Panc1 (cell line): ENCODE results near the gene ATXN1. TPM values are rescaled to one million over a fixed set of nuclear protein-coding genes. Genes with fewer than 3 reads are reported as not detected.

Source experiments
- ATAC-seq: fragments of 200-7000 bp; cut with Tn5 transposase; 2 replicates; pipeline ENCODE4 v1.9.1; 2020; ENCODE audit warnings: mild to moderate bottlenecking, moderate library complexity
- BruUV-seq: library from RNA; stranded (reverse); fragments of 400-500 nt; replicated peaks from 2 replicates; lab custom pipeline; 2021; lab: Mats Ljungman, UMichigan
- CTCF ChIA-PET: fragments of 300-600 bp; sonication (Branson Sonifier 250); formaldehyde crosslinking; loops from one replicate; lab custom pipeline; 2022; ENCODE audit warnings: antibody characterized with exemption; lab: Charles Lee
- POLR2A ChIA-PET: fragments of 300-600 bp; sonication (Branson Sonifier 250); formaldehyde crosslinking; loops from one replicate; lab custom pipeline; 2022; ENCODE audit warnings: antibody characterized with exemption; lab: Charles Lee
- DNase-seq: peaks from one replicate; pipeline ENCODE4 v3.0.0-alpha.2; 2010; ENCODE audit warnings: low read depth, low spot score
- H3K27ac ChIP-seq: 2 replicates; pipeline ENCODE4 v1.5.1; 2011; ENCODE audit warnings: mild to moderate bottlenecking, low read length, inconsistent platforms
- H3K27me3 ChIP-seq: fragments of 200-500 bp; sonication (Bioruptor generic); 2 replicates; pipeline ENCODE4 v1.6.0; 2014; ENCODE audit warnings: low read length, inconsistent platforms; ENCODE audit not compliant: control insufficient read depth, insufficient read depth
- H3K36me3 ChIP-seq: fragments of 200-500 bp; sonication (Bioruptor generic); 2 replicates; pipeline ENCODE4 v1.5.1; 2014; ENCODE audit warnings: inconsistent platforms, mild to moderate bottlenecking, low read length, moderate library complexity; ENCODE audit not compliant: control insufficient read depth, insufficient read depth
- H3K4me1 ChIP-seq: 2 replicates; pipeline ENCODE4 v1.5.1; 2011; ENCODE audit warnings: inconsistent platforms, mild to moderate bottlenecking, low read length, moderate library complexity; ENCODE audit not compliant: control insufficient read depth, insufficient read depth
- H3K4me3 ChIP-seq, 2 experiments: 2 replicates each; pipeline ENCODE4 v1.5.1; 2011 to 2012; ENCODE audit warnings: low read depth in 2 of 2, low read length in 2 of 2, mild to moderate bottlenecking in 2 of 2, inconsistent platforms in 1 of 2, moderate library complexity in 1 of 2
- H3K9me3 ChIP-seq: fragments of 200-500 bp; sonication (Bioruptor generic); 2 replicates; pipeline ENCODE4 v1.5.1; 2014; ENCODE audit warnings: low read depth, mild to moderate bottlenecking, inconsistent platforms, low read length, moderate library complexity; ENCODE audit not compliant: control insufficient read depth, insufficient read depth
- POLR2AphosphoS5 ChIP-seq: IDR thresholded peaks from 2 replicates; pipeline ENCODE4 v1.6.1; 2012; ENCODE audit warnings: mild to moderate bottlenecking, low read depth, low read length, moderate library complexity
- SIN3A ChIP-seq: IDR thresholded peaks from 2 replicates; pipeline ENCODE4 v1.6.1; 2012; ENCODE audit warnings: low read depth, mild to moderate bottlenecking, low read length, moderate library complexity, borderline replicate concordance; ENCODE audit not compliant: insufficient read depth
- TCF7L2 ChIP-seq: IDR thresholded peaks from 2 replicates; pipeline ENCODE4 v1.6.1; 2011; ENCODE audit warnings: mild to moderate bottlenecking, low read depth, low read length, inconsistent platforms
- in situ Hi-C: cut with HindIII; loops from 2 replicates; pipeline ENCODE4 v1.10.0; 2016; ENCODE audit warnings: low sequenced_read_pairs, low pct_unique_long_range_greater_than_20kb
- intact Hi-C: fragments of 100-400 bp; cut with micrococcal nuclease; formaldehyde crosslinking; loops from one replicate; pipeline ENCODE4 v1.10.0; 2022; ENCODE audit not compliant: unreplicated experiment
- total RNA-seq: library from RNA; stranded (reverse); gene quantifications from one replicate; pipeline ENCODE4 v1.2.1, GENCODE V29; 2021; ENCODE audit not compliant: unreplicated experiment
- TF ChIP-seq, protein P1 (sequence below): fragments of 450-650 bp; IDR thresholded peaks from 2 replicates; pipeline ENCODE4 v1.5.1; 2017; ENCODE audit warnings: mild to moderate bottlenecking
- TF ChIP-seq, protein P2 (sequence below), 2 experiments: IDR thresholded peaks; 2 replicates each; pipeline ENCODE4 v1.6.1; 2011 to 2012; ENCODE audit warnings: low read depth in 2 of 2, control low read depth in 1 of 2, low read length in 1 of 2, mild to moderate bottlenecking in 1 of 2, moderate library complexity in 1 of 2; ENCODE audit not compliant: insufficient read depth in 1 of 2

ATXN1 gene
- total RNA-seq, 1 experiment from 2014 or later: 67.1 TPM

DNA sequence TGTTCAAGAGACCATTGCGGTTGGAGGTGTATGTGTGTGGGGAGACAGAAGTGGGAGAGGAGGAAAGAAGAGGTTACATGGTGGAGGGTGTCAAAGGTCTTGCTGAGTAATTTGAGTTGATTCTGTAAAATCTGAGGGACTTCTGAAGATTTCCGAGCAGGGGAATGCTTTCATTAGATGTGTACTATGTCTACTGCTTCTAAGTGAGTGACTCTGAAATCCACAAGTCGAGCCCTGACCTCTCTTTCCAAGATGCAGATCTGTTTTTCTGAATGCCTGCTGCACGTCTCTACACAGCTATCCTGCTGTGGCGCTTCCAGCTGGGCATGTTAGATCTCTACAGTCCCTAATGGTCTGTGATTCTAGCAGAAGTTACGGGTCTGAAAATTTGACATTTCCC, 209.8 kb downstream of the ATXN1 start:
- Histone ChIP-seq H3K4me3 (no peak overlapping the region), H3K27me3 (no peaks in the 10 kb centered on the region), H3K4me1 (no peaks in the 10 kb centered on the region), H3K27ac (no peak overlapping the region), H3K9me3 (no peaks in the 10 kb centered on the region), H3K36me3 (no peaks in the 10 kb centered on the region)
- no TSS peak for BruUV-seq
- intact Hi-C loops: no loop called here
- CTCF ChIA-PET: no interaction called here
- DNase-seq (no peak), ATAC-seq (no peak)
- POLR2A ChIA-PET: no interaction called here
- TF ChIP-seq POLR2AphosphoS5 (no peak), SIN3A (no peak), TCF7L2 (no peak)
- TF ChIP-seq, protein P1, sequence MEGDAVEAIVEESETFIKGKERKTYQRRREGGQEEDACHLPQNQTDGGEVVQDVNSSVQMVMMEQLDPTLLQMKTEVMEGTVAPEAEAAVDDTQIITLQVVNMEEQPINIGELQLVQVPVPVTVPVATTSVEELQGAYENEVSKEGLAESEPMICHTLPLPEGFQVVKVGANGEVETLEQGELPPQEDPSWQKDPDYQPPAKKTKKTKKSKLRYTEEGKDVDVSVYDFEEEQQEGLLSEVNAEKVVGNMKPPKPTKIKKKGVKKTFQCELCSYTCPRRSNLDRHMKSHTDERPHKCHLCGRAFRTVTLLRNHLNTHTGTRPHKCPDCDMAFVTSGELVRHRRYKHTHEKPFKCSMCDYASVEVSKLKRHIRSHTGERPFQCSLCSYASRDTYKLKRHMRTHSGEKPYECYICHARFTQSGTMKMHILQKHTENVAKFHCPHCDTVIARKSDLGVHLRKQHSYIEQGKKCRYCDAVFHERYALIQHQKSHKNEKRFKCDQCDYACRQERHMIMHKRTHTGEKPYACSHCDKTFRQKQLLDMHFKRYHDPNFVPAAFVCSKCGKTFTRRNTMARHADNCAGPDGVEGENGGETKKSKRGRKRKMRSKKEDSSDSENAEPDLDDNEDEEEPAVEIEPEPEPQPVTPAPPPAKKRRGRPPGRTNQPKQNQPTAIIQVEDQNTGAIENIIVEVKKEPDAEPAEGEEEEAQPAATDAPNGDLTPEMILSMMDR: no peak
- in situ Hi-C loops: no loop called here

DNA sequence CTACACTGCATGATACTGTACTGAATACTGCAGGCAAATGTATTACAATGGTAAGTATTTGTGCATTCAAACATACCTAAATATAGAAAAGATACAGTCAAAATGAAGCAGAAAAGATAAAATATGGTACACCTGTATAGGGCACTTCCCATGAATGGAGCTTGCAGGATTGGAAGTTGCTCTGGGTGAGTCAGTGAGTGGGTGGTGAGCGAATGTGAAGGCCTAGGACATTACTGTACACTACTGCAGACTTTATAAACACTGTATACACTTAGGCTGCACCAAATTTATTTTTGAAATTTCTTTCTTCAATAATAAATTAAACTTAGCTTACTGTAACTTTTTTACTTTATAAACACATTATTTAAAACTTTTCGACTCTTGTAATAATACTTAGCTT, 213.1 kb downstream of the ATXN1 start:
- H3K27me3 ChIP-seq: no peaks in the 10 kb centered on the region
- H3K36me3 ChIP-seq: no peaks in the 10 kb centered on the region
- no TSS peak for BruUV-seq
- H3K9me3 ChIP-seq: no peaks in the 10 kb centered on the region
- POLR2A ChIA-PET: interaction anchor here (0.6 kb wide), 1 partner anchor 215 kb away, joined by 3 read pairs; no protein-coding TSS in a partner anchor
- CTCF ChIA-PET: no interaction called here
- intact Hi-C loops (no loop called here), in situ Hi-C loops (no loop called here)
- no peak overlapping the region for H3K4me3 ChIP-seq
- TF ChIP-seq TCF7L2: no peak
- TF ChIP-seq POLR2AphosphoS5: no peak
- TF ChIP-seq SIN3A: no peak
- TF ChIP-seq, protein P2, sequence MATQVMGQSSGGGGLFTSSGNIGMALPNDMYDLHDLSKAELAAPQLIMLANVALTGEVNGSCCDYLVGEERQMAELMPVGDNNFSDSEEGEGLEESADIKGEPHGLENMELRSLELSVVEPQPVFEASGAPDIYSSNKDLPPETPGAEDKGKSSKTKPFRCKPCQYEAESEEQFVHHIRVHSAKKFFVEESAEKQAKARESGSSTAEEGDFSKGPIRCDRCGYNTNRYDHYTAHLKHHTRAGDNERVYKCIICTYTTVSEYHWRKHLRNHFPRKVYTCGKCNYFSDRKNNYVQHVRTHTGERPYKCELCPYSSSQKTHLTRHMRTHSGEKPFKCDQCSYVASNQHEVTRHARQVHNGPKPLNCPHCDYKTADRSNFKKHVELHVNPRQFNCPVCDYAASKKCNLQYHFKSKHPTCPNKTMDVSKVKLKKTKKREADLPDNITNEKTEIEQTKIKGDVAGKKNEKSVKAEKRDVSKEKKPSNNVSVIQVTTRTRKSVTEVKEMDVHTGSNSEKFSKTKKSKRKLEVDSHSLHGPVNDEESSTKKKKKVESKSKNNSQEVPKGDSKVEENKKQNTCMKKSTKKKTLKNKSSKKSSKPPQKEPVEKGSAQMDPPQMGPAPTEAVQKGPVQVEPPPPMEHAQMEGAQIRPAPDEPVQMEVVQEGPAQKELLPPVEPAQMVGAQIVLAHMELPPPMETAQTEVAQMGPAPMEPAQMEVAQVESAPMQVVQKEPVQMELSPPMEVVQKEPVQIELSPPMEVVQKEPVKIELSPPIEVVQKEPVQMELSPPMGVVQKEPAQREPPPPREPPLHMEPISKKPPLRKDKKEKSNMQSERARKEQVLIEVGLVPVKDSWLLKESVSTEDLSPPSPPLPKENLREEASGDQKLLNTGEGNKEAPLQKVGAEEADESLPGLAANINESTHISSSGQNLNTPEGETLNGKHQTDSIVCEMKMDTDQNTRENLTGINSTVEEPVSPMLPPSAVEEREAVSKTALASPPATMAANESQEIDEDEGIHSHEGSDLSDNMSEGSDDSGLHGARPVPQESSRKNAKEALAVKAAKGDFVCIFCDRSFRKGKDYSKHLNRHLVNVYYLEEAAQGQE (IDR thresholded peaks at IDR 0.05; ENCODE audit: insufficient read depth in 1 of 2, low read depth in 2 of 2, low read length in 1 of 2): no peak
- TF ChIP-seq, protein P1: no peak
- no peak overlapping the region for H3K27ac ChIP-seq
- DNase-seq (no peak), ATAC-seq (no peak)
- no peaks in the 10 kb centered on the region for H3K4me1 ChIP-seq
